ENCODE measurements around the gene SH3RF1. TPM values are rescaled to one million over a fixed set of nuclear protein-coding genes. Genes with fewer than 3 reads are reported as not detected.

Gene SH3RF1
- total RNA-seq, 1 experiment from 2014 or later = 15.3 TPM

GRCh38 chr4:169059306-169060211, 211.2 kb downstream of the SH3RF1 start:
- H2AFZ ChIP-seq (ENCODE audit: low read length) = no peak overlapping the region

More at GRCh38 chr4:169059306-169060211, 211.2 kb downstream of the SH3RF1 start:
- Histone ChIP-seq H3K23me2 (ENCODE audit: insufficient read length, low read depth, low read length, poor library complexity, severe bottlenecking) (no peaks in the 10 kb centered on the region), H3K79me2 (ENCODE audit: insufficient read depth, low read length) (no peaks in the 10 kb centered on the region), H4K91ac (ENCODE audit: insufficient read length, low read depth, low read length) (no peak overlapping the region), H3K27ac (ENCODE audit: insufficient read length, low read depth, low read length) (no peak overlapping the region), H3K14ac (ENCODE audit: insufficient read depth, low read length) (no peak overlapping the region; the same call in 1 of the 2 replicates), H2BK5ac (ENCODE audit: insufficient read length, low read length) (no peak overlapping the region), H3T11ph (ENCODE audit: low read length) (no peak overlapping the region), H2BK12ac (ENCODE audit: insufficient read length, low read depth, low read length) (no peak overlapping the region), H3K4ac (ENCODE audit: low read depth, low read length) (no peak overlapping the region), H2BK15ac (ENCODE audit: low read depth, low read length) (no peak overlapping the region), H2BK120ac (ENCODE audit: low read depth, low read length, poor library complexity, severe bottlenecking) (no peak overlapping the region), H4K8ac (replicated peaks; ENCODE audit: insufficient read length, low read depth, low read length) (no peak overlapping the region), H3K4me1 (ENCODE audit: insufficient read depth, low read length) (no peaks in the 10 kb centered on the region), H3K23ac (ENCODE audit: insufficient read length, low read depth, low read length) (no peak overlapping the region), H3K9me3 (ENCODE audit: control insufficient read depth, low read depth, low read length) (no peaks in the 10 kb centered on the region), H3K4me2 (ENCODE audit: insufficient read depth, insufficient read length, low read length) (no peak overlapping the region), H3K9ac (ENCODE audit: extremely low read depth, insufficient read length, low read length) (no peak overlapping the region), H3K27me3 (ENCODE audit: insufficient read depth, low read length) (no peaks in the 10 kb centered on the region), H2AK5ac (ENCODE audit: insufficient read length, low read length) (no peak overlapping the region), H3K79me1 (ENCODE audit: insufficient read depth, low read depth, low read length, poor library complexity, severe bottlenecking) (no peaks in the 10 kb centered on the region), H2BK20ac (ENCODE audit: low read depth, low read length, poor library complexity, severe bottlenecking) (no peak overlapping the region), H3K56ac (ENCODE audit: insufficient read length, low read depth, low read length) (no peak overlapping the region), H4K5ac (ENCODE audit: insufficient read length, low read depth, low read length) (no peak overlapping the region), H4K20me1 (ENCODE audit: control insufficient read depth, insufficient read depth, insufficient read length) (no peaks in the 10 kb centered on the region), H3K18ac (ENCODE audit: insufficient read length, low read depth, low read length) (no peak overlapping the region)
- Mint-ChIP-seq H3K36me3 (ENCODE audit: insufficient read depth in 1 of 3, low read depth in 3 of 3) (no peaks in the 10 kb centered on the region), H3K27me3 (ENCODE audit: low read depth) (no peaks in the 10 kb centered on the region), H3K4me1 (no peaks in the 10 kb centered on the region), H3K4me3 (no peak overlapping the region), H3K27ac (peak overlapping the region in 2 of 3 experiments; percentile 12 to 24; a peak in 1 of 7 replicates), H3K9me3 (no peaks in the 10 kb centered on the region)
- WGBS (ENCODE audit: extremely low coverage, insufficient read length, low lambda C conversion rate) = no CpG with 5 or more reads among the region's 22 CpGs
- DNase-seq = no peak
- TF ChIP-seq, protein P1, sequence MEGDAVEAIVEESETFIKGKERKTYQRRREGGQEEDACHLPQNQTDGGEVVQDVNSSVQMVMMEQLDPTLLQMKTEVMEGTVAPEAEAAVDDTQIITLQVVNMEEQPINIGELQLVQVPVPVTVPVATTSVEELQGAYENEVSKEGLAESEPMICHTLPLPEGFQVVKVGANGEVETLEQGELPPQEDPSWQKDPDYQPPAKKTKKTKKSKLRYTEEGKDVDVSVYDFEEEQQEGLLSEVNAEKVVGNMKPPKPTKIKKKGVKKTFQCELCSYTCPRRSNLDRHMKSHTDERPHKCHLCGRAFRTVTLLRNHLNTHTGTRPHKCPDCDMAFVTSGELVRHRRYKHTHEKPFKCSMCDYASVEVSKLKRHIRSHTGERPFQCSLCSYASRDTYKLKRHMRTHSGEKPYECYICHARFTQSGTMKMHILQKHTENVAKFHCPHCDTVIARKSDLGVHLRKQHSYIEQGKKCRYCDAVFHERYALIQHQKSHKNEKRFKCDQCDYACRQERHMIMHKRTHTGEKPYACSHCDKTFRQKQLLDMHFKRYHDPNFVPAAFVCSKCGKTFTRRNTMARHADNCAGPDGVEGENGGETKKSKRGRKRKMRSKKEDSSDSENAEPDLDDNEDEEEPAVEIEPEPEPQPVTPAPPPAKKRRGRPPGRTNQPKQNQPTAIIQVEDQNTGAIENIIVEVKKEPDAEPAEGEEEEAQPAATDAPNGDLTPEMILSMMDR (conservative IDR thresholded peaks at IDR 0.05) = no peak

Measured in H9 (cell line).